HUES48 (cell line): ENCODE data around the gene S100A14.

Experiments used
- H3K27ac ChIP-seq: one replicate; pipeline ENCODE4 v1.7.0; 2013; ENCODE audit warnings: low read depth, low read length, inconsistent platforms
- H3K27me3 ChIP-seq: 2 replicates; pipeline ENCODE4 v1.6.1; 2013; ENCODE audit warnings: mild to moderate bottlenecking, low read length; ENCODE audit not compliant: control insufficient read depth, insufficient read depth
- H3K36me3 ChIP-seq: 2 replicates; pipeline ENCODE4 v1.6.1; 2013; ENCODE audit warnings: low read length; ENCODE audit not compliant: control insufficient read depth, insufficient read depth
- H3K4me1 ChIP-seq: 2 replicates; pipeline ENCODE4 v1.6.1; 2013; ENCODE audit warnings: mild to moderate bottlenecking, low read length; ENCODE audit not compliant: control insufficient read depth, insufficient read depth
- H3K4me3 ChIP-seq: 2 replicates; pipeline ENCODE4 v1.5.1; 2013; ENCODE audit warnings: mild to moderate bottlenecking, low read depth, low read length
- H3K9ac ChIP-seq: 2 replicates; pipeline ENCODE4 v1.6.1; 2013; ENCODE audit warnings: mild to moderate bottlenecking, low read depth, low read length, moderate library complexity
- H3K9me3 ChIP-seq: 2 replicates; pipeline ENCODE4 v1.6.1; 2013; ENCODE audit warnings: low read length; ENCODE audit not compliant: control insufficient read depth, insufficient read depth

Gene S100A14

DNA sequence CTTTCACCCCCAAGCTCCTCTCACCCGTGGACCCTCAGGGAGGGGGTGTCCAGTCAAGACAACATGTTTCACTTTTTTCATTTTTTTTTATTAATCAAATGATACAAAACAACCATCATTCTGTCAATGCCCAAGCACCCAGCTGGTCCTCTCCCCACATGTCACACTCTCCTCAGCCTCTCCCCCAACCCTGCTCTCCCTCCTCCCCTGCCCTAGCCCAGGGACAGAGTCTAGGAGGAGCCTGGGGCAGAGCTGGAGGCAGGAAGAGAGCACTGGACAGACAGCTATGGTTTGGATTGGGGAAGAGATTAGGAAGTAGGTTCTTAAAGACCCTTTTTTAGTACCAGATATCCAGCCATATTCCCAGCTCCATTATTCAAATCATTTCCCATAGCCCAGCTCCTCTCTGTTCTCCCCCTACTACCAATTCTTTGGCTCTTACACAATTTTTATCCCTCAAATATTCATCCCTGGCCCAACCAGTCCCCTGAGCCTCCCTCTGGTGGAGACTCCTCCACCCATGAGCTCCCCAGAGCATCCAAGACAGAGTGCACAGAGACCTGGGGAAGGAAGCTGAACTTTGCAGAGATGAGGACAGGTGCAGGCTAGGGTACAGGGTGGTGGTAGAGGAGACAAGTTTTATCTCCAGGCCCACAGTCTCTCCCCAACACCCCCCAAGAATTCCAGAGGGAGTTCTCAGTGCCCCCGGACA lies 1.8 kb downstream of the S100A14 start:
- Histone ChIP-seq H3K9ac (no peak overlapping the region), H3K4me1 (peaks cover 19% of the 10 kb centered on the region), H3K36me3 (no peaks in the 10 kb centered on the region), H3K27me3 (no peaks in the 10 kb centered on the region), H3K4me3 (no peak overlapping the region), H3K9me3 (no peaks in the 10 kb centered on the region), H3K27ac (no peak overlapping the region)

DNA sequence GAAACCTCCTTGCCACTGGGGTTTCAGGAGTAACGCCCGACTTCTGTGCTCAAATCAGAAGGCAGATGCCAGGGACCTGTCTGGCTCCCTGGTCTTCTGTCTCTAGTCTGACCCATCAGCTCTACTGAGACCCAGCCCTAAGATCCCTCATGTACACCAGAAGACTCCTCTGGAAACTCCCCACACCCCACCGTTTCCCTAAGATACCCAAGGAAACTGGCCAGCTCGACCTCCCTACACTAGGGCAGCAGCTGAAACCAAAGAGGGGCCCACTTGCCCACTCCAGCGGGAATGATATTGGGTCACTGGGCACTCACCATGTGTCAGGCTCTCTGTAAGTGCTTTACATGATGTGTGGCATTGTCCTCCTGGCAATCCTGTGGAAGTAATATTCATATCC lies 2.7 kb downstream of the S100A14 start:
- Histone ChIP-seq H3K27ac (no peak overlapping the region), H3K4me1 (peaks cover 29% of the 10 kb centered on the region), H3K9ac (no peak overlapping the region), H3K27me3 (no peaks in the 10 kb centered on the region), H3K36me3 (no peaks in the 10 kb centered on the region), H3K9me3 (no peaks in the 10 kb centered on the region), H3K4me3 (no peak overlapping the region)

DNA sequence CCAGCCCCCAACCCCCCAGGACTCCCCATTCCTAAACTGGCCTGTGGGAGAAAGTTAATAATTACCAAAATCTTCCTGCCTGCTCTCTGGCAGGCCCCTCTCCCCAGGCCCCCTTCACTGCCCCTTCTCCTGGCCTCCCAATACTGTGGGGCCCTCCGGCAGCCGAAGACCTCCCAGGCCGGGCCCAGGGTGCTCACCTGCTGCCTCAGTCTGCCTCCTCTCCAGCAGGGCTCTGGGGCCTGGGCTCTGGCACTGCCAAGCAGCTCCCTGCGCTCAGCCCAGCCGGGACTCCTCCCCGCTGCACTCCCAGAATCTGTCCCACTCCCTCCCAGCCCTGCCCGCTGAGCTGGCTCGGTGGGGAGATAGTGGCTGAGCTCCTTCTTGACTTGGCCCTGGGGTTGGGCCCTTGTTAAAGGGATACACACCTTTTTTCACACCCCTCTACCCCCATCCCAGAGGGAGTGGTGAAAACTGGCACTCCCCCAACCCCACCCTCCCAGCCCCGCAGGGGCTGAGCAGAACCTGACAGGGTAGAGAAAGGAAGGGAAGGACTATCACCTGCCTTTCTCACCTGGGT lies 3.3 kb downstream of the S100A14 start, which contains the start of gene S100A16:
Gene S100A16 (minus strand): TSS at position 383 of the 577 bp plus-strand sequence. CDS start 4,986 bp downstream, outside the sequence.
- no peak within 1 kb of the TSS for H3K27ac ChIP-seq
- no peaks in the 10 kb centered on the region for H3K27me3 ChIP-seq
- H3K4me3 ChIP-seq = peak within 1 kb of the TSS; percentile 41; the same call in 1 of the 2 replicates
- H3K36me3 ChIP-seq = no peaks in the 10 kb centered on the region
- peaks cover 34% of the 10 kb centered on the region for H3K4me1 ChIP-seq
- no peak within 1 kb of the TSS for H3K9ac ChIP-seq
- no peaks in the 10 kb centered on the region for H3K9me3 ChIP-seq

DNA sequence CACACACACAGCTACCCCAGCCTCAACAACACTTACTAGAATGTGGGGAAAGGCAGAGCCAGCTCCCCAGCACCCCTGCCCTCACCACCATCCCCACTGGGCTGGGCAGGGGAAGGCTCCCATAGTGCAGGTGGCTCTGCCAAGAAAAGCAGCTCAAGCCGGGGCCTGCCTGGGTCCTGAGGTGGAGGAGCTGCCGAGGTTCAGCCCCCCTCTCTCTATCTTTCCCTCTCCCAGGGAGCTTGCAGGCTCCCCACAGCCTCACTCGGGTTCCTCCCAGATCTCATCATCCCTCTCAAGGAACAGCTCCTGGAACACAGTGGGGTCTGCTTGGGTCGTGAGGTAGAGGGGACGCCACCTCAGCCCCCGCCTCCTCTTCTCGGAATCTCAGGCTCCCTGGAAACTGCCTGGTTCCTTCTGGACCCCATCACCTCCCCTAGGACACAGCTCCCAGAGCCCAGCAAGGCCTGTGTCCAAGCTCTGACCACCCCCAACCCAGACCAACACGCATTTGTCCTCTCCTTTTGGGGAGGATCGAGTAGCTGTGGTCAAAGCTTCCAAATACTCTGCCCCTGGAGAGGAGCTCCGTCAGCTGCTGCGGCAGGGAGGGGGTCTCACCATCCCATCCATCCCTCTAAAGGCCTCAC lies 3.9 kb downstream of the S100A14 start:
- Histone ChIP-seq H3K4me1 (peaks cover 34% of the 10 kb centered on the region), H3K4me3 (peak overlapping the region; percentile 41; the same call in 1 of the 2 replicates), H3K9ac (no peak overlapping the region), H3K27me3 (no peaks in the 10 kb centered on the region), H3K9me3 (no peaks in the 10 kb centered on the region), H3K36me3 (no peaks in the 10 kb centered on the region), H3K27ac (no peak overlapping the region)

DNA sequence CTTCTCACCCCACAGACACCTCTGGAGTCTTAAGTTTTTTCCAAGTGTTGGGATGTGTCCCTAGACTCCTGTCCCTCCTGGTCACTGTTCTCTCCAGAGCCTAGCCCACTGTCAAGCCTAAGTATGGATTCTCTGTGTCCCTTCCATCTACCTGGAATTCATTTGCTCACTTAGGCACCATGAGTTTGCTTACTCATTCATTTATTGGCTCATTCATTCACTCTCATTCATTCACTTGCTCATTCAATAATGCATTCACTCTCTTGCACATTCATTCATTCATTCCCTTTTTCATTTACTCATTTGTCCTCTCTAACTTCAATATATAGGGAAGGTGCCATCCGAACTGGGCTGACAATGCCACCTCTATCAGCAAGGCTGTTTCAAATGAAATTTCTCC lies 4.8 kb downstream of the S100A14 start:
- no peak overlapping the region for H3K9ac ChIP-seq
- no peaks in the 10 kb centered on the region for H3K36me3 ChIP-seq
- no peaks in the 10 kb centered on the region for H3K27me3 ChIP-seq
- H3K4me1 ChIP-seq = peaks cover 32% of the 10 kb centered on the region
- H3K27ac ChIP-seq = no peak overlapping the region
- H3K9me3 ChIP-seq = no peaks in the 10 kb centered on the region
- H3K4me3 ChIP-seq = no peak overlapping the region

DNA sequence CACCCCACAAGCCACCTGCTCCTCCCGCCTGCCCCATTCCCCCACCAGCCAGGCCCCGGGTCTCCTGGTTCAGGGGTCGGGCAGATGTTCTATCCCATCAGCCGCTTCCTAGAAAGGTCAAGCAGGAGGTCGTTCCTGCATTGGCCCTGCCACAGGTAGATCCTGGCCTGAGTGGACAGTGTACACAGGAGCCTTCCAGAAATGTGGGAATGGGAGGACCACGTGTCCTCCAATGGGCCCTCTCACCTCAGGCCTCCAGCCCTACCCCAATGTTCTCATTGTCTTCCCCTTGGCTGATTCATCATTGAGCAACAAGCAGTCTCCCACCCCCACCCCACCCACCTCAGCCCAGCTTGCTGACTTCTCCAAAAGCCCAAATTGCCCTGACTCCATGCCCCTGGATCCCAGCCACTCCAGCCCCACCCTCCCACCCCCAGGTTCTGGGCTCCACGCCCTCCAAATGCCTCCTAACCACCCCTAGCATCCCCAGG lies 5.3 kb downstream of the S100A14 start:
- H3K27ac ChIP-seq = no peak overlapping the region
- H3K27me3 ChIP-seq = no peaks in the 10 kb centered on the region
- H3K4me3 ChIP-seq = no peak overlapping the region
- H3K4me1 ChIP-seq = peaks cover 30% of the 10 kb centered on the region
- H3K9ac ChIP-seq = no peak overlapping the region
- H3K9me3 ChIP-seq = no peaks in the 10 kb centered on the region
- H3K36me3 ChIP-seq = no peaks in the 10 kb centered on the region

DNA sequence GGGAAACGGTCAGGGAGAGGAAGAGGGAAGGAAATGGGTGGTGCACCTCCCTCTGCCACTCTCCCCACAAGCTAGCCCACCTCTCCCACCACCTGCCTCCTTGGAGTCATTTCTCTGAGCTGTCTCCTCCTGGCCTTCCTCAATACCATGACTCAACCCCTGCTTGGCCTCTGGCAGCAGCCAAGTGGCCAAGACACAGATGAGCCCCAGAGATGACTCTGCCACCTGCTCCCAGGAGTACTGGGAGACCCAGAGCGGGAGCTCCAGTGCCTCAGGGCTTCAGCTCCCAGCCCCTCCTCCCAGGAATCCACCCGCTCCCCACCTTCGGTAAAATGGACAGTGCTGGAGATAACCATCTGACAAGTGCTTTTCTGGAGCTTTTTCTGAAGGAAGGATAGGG lies 5.8 kb downstream of the S100A14 start:
- Histone ChIP-seq H3K4me3 (no peak overlapping the region), H3K27ac (no peak overlapping the region), H3K9ac (no peak overlapping the region), H3K27me3 (no peaks in the 10 kb centered on the region), H3K4me1 (peaks cover 30% of the 10 kb centered on the region), H3K9me3 (no peaks in the 10 kb centered on the region), H3K36me3 (no peaks in the 10 kb centered on the region)

DNA sequence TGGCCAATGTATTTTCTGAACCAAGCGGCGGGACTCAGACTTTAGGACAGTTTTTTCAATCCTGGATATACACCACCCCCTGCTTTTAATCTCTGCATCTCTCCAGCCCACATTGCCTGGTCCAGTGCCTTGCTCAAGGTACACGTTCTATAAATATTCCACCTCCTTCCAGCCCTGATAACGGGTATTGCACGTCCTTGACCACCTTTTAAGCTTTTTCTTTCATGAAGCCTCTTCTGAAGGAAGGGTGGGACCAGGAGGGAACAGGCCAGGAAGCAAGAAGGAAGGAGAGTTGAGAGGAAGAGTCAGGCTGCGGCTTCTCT lies 6.6 kb downstream of the S100A14 start:
- H3K4me3 ChIP-seq = no peak overlapping the region
- no peaks in the 10 kb centered on the region for H3K36me3 ChIP-seq
- H3K4me1 ChIP-seq = peaks cover 30% of the 10 kb centered on the region
- no peaks in the 10 kb centered on the region for H3K27me3 ChIP-seq
- H3K9ac ChIP-seq = no peak overlapping the region
- H3K27ac ChIP-seq = peak overlapping the region; percentile 83
- no peaks in the 10 kb centered on the region for H3K9me3 ChIP-seq

DNA sequence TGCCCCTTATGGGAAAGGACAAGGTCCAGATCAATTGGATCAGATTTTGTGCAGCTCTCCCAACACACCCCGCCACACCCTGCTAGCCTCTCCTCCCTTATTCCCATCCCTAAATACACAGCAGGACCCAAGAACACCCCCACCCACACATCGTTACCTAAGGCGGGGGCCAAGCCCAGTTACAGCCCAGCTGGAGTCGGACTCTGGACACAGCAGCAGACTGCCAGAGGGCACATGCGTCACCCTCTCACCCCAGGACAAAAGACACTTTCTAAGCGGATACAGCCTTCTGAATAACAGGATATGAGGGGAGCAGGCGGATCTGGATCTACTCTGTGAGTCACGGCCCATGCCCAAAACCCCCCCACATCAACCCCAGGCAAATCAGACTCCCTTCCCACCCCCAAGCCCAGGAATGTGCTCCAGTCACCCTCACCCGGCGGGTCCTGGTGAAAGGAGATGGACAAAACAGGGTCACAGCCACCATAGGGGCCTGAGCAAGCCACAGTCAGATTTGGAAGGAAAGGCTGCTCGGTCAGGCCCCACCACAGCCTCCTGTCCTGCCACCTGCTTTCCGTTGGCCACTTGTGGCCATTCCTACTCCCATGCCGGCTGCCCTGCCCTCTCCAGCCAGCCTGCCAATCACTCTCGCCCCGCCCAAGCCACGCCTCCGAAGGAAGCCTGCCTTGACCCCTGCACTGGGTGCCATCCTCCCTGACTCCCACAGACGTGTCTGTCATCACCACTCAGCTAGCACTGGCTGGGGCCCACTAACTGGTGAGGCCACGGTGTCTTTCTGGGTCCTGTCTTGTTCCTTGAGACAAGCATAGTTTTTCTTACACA lies 7.2 kb downstream of the S100A14 start:
- no peaks in the 10 kb centered on the region for H3K9me3 ChIP-seq
- no peaks in the 10 kb centered on the region for H3K27me3 ChIP-seq
- no peaks in the 10 kb centered on the region for H3K36me3 ChIP-seq
- peak overlapping the region; percentile 83 for H3K27ac ChIP-seq
- no peak overlapping the region; the same call in 1 of the 2 replicates for H3K9ac ChIP-seq
- peak overlapping the region; percentile 31 for H3K4me3 ChIP-seq
- H3K4me1 ChIP-seq = peaks cover 30% of the 10 kb centered on the region

DNA sequence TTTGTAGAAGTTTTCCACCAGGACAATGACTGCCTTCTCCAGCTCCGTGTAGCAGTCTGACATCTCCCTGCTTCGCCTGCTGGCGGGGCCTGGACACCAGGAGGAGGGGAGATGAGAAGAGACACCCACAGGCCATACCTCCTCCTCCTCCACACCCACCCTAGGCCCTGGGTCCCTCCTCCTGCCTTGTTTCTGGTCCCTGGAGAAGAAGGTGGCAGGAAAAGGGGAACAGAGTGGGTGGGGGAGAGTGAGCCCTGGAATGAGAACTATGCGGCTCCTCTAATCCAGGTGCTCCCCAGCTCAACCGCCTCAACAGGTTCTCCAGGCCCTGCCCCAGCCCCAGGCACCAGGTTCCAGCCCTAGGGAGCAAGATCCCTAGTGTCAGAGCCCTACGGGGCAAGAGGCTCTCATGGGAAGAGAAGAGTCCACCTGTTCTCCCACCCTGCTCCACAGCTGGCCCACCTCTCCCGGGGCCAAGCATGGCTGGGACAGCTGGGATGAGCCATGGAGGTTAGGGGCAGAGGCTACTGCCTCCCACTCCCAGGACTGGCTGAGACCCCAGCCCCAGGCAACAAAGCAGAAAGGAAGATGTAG lies 7.9 kb downstream of the S100A14 start:
- H3K9ac ChIP-seq = no peak overlapping the region
- H3K4me1 ChIP-seq = peaks cover 28% of the 10 kb centered on the region
- H3K36me3 ChIP-seq = no peaks in the 10 kb centered on the region
- no peak overlapping the region for H3K4me3 ChIP-seq
- no peaks in the 10 kb centered on the region for H3K9me3 ChIP-seq
- peak overlapping the region; percentile 83 for H3K27ac ChIP-seq
- no peaks in the 10 kb centered on the region for H3K27me3 ChIP-seq
